Measurements from ENCODE around the gene GPC1.

Gene GPC1

DNA sequence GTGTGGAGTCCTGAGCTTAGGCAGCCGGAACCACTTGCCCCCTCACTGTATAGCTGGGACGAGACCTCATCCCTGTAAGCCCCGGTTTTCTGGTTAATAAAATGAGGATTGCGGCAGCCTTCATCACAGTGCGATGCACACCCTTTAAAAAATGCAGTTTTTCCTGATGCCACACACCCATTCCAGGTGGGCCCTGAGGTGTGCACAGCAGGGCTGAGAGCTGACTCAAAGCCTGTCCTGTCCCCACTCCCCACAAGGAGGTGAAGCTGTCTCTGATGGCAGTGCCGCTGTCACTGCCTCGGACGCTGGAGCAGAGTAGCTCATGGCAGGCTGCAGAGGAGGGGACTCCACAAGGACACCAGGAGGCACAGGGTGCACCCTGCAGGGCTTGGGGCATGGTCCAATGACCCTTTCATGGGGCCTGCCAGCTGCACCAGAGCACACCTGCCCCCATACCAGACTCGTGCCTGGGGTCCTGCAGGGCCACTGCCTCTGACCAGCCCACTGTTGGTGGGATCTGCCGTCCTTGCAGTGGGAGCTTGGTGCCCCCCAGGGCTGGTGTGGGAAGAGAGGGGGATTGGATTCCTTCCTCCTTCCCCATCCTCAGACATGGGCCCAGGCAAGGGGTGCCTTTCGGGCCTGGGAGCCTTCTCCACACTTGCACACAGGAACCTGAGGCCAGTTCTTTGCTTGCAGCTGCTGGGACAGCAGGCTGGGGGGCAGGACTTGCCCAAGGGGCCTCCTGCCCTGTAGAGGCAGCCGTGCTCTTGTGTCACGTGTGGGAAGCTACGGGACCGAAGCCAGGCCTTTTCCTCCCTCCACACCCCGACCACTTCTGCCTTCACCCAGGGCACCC is 22.8 kb downstream of the GPC1 start:
- DNase-seq (ENCODE audit: low spot score) = no peak

DNA sequence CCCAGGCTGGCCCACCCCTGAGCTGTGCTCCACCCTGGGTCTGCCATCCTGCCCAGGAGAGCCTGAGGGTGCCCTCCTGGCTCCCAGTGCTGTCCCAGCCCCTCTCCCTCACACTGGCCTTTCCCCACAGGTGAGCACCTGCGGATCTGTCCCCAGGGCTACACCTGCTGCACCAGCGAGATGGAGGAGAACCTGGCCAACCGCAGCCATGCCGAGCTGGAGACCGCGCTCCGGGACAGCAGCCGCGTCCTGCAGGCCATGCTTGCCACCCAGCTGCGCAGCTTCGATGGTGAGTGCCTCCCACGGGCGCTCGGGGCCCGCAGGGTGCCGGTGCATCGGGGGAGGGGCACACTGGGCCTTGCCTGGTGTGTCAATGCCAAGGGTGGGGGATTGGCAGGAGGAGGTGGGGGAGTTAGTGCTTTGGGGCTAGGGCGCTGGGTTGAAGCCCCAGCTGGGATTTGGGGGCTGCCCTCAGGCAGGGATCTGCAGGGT is 23.5 kb downstream of the GPC1 start:
- DNase-seq (ENCODE audit: low spot score) = no peak

DNA sequence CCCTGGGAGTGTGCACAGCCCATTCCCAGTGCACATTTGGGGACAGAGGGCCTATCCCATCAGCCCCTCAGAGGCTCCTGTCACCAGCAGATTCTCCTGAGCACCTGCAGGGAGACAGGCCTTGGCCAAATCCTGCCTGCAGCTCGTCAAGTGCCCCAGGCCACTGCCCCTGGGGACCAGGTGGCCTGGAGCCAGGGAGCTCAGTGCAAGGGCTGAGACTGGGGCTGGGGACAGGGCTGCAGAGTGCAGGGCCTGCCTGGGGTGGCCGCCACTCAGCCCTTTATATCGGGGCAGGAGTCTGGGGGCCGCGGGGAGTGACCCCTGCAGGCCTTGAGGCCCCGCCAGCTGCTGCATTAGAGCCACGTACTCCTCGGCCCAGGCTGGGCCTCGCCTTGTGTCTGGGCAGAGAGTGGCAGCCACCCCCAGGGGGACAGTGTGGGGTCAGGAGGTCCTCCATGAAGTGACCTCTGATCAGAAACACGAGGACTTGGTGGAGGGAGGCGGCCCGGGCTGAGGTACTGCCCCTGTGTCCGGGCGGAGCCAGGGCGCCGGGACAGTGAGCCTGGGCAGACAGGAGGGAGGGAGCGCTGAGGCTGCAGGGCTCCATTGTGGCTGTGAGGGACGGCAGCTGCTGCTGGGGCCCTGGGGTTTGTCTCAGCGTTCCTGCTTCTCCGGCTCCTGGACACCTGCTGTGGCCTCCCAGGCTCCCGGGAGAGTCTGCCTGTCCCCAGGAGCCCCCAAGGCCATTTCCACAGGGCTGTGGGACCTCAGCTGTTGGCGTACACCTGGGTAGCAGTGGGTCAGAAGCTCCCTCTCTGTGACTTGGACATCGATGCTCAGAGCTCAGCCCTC is 24.2 kb downstream of the GPC1 start:
- DNase-seq (ENCODE audit: low spot score) = no peak

DNA sequence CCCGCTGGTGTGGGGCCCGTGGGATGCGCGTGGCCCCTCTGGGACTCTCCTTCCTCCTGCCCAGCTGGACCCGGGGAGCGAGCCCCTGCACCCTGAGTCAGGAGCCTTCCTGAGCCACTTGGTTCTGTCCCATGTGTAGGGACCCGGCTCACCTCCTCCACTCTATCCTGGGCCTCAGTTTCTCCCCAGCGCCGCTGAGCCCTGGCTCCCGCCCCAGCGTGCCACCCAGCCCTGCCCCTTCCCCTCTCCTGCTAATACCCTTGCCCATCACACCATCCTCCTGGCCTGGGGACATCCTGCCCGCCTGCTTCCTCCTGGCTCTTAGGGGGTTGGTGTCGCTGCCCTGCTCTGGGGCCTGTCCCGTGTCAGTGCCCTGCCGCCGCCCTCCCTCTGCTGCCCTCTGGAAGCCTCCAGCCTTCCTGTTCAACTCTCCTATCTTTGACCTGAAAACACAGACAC is 24.8 kb downstream of the GPC1 start:
- no peak for DNase-seq (ENCODE audit: low spot score)

GRCh38 chr2:240460781-240461431 is 25.4 kb downstream of the GPC1 start:
- peak; percentile 42 for DNase-seq (ENCODE audit: low spot score)

DNA sequence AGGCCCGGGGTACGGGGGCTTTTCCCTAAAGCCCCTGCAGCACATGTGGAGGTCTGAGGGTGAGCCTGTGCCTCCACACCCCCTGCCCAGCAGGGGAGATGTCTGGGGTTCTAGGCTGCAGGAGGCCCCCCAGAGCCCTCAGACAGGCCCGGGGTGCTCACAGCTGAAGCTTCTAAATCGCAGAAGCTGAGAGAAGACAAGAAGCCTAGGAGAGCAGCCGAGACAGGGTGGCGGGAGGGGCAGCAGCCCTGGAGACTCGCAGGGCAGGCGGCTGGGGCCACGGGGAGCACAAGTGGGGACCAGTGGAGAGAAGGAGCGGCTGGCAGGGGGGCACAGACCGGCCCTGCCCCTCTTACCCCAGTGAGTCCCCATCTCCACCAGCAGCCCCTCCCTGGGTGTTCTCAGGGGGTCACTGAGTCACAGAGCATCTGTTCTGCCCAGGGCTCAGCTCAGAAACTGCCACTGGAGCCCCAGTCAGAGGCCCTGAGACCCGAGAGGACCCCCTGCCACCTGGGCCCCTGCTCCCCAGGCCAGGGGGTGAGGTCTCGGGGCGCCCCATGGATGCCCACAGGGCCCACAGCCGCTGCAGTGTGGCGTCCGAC is 26.1 kb downstream of the GPC1 start:
- DNase-seq (ENCODE audit: low spot score) = peak; percentile 11

DNA sequence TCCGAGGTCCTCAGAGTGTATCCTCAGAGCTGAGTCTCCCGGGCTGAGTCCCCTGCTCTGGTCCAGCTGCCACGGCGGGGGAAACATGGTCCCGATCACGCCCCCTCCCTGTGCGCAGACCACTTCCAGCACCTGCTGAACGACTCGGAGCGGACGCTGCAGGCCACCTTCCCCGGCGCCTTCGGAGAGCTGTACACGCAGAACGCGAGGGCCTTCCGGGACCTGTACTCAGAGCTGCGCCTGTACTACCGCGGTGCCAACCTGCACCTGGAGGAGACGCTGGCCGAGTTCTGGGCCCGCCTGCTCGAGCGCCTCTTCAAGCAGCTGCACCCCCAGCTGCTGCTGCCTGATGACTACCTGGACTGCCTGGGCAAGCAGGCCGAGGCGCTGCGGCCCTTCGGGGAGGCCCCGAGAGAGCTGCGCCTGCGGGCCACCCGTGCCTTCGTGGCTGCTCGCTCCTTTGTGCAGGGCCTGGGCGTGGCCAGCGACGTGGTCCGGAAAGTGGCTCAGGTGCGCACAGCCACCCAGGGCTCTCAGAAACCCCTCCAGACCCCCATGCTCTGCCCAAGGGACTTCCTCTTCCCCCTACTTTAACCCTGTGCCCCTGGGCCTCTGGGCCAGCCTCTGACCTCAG is 26.7 kb downstream of the GPC1 start:
- DNase-seq (ENCODE audit: low spot score) = peak; percentile 6

DNA sequence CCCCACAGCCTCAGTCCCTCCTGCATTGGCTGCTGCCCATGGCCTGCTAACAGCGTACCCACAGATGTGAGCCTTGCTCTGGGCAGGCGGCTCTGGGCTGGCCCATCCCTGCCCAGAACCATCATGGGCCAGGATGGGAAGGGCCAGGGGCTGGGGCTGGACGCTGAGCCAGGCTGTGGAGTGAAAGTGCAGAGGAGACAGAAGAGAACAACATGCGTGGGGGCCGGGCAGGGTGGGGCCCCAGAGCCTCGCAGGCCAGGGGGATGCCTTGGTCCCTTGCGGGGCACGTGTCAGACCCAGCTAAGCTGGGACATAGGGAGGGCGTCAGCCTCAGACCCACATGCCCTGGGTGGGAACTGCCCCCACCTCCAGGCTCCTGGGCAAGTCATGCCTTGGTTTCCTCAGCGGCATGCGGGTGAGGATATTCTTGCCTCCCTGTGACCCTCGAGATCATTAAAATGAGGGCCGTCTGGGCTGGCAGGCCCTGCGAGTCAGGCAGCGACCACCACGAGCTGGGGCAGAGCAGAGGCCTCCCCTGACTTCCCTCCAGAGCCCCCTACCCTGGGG is 27.3 kb downstream of the GPC1 start:
- DNase-seq (ENCODE audit: low spot score) = peak; percentile 8

DNA sequence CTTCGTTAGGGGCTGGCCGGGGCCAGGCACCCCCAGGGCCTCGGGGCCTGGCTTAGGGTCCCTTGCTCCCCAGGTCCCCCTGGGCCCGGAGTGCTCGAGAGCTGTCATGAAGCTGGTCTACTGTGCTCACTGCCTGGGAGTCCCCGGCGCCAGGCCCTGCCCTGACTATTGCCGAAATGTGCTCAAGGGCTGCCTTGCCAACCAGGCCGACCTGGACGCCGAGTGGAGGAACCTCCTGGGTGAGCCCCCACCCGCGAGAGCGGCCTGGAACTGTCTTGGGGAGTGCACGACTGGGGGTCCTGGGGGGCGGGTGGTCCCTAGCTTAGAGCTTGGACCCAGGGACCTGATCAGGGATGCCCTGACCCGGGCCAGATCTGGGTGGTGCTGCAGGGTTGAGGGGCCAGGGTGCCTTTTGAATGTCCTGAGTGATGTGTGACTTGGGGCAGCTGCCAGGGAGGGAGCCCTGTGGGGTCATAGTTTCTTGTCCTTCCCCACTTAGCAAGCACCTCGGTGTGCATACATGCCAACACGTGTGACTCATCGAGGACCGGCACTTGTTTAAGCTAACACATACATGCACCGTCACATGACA is 27.9 kb downstream of the GPC1 start:
- DNase-seq (ENCODE audit: low spot score) = peak; percentile 9

GRCh38 chr2:240463866-240464481 is 28.5 kb downstream of the GPC1 start:
- DNase-seq (ENCODE audit: low spot score) = peak; percentile 9

DNA sequence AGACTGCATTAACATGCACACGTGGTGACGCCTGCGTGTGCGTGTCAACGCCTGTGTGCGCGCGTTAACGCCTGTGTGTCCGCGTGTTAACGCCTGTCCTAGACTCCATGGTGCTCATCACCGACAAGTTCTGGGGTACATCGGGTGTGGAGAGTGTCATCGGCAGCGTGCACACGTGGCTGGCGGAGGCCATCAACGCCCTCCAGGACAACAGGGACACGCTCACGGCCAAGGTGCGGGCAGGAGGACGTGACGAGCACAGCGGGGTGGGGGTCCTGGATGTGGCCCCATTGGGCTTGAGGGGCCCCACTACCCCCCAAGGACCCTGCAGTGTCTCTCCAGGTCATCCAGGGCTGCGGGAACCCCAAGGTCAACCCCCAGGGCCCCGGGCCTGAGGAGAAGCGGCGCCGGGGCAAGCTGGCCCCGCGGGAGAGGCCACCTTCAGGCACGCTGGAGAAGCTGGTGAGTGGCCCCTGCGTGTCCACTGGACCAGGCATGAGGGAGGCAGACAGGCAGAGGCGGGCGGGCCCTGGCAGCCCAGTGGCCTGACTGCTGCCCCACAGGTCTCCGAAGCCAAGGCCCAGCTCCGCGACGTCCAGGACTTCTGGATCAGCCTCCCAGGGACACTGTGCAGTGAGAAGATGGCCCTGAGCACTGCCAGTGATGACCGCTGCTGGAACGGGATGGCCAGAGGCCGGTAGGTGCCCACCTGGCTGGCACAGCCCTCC is 29.2 kb downstream of the GPC1 start:
- DNase-seq (ENCODE audit: low spot score) = peak; percentile 11

DNA sequence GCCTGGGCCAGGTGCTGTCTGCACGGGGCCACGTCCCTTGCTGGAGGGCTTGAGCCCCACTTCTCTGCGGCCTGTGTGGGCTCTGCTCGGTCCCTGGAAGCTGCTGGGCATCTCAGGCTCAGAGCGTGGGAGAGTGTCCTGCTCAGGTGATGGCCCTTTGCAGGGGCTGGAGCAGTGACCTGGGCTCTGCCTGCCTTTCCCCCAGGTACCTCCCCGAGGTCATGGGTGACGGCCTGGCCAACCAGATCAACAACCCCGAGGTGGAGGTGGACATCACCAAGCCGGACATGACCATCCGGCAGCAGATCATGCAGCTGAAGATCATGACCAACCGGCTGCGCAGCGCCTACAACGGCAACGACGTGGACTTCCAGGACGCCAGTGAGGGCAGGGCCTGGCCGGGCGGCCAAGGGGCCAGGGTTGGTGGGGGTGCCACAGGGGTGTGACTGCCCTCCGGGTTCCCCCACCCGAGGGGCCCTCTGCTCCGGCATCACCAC is 29.9 kb downstream of the GPC1 start:
- peak; percentile 6 for DNase-seq (ENCODE audit: low spot score)

GRCh38 chr2:240465765-240466578 is 30.5 kb downstream of the GPC1 start:
- peak; percentile 4 for DNase-seq (ENCODE audit: low spot score)

DNA sequence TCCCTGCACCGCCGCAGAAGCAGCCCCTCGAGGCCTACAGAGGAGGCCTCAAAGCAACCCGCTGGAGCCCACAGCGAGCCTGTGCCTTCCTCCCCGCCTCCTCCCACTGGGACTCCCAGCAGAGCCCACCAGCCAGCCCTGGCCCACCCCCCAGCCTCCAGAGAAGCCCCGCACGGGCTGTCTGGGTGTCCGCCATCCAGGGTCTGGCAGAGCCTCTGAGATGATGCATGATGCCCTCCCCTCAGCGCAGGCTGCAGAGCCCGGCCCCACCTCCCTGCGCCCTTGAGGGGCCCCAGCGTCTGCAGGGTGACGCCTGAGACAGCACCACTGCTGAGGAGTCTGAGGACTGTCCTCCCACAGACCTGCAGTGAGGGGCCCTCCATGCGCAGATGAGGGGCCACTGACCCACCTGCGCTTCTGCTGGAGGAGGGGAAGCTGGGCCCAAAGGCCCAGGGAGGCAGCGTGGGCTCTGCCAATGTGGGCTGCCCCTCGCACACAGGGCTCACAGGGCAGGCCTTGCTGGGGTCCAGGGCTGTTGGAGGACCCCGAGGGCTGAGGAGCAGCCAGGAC is 31.2 kb downstream of the GPC1 start:
- no peak for DNase-seq (ENCODE audit: low spot score)

DNA sequence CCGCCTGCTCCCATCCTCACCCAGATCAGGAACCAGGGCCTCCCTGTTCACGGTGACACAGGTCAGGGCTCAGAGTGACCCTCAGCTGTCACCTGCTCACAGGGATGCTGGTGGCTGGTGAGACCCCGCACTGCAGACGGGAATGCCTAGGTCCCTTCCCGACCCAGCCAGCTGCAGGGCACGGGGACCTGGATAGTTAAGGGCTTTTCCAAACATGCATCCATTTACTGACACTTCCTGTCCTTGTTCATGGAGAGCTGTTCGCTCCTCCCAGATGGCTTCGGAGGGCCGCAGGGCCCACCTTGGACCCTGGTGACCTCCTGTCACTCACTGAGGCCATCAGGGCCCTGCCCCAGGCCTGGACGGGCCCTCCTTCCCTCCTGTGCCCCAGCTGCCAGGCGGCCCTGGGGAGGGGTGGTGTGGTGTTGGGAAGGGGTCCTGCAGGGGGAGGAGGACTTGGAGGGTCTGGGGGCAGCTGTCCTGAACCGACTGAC is 31.7 kb downstream of the GPC1 start:
- DNase-seq (ENCODE audit: low spot score) = no peak

DNA sequence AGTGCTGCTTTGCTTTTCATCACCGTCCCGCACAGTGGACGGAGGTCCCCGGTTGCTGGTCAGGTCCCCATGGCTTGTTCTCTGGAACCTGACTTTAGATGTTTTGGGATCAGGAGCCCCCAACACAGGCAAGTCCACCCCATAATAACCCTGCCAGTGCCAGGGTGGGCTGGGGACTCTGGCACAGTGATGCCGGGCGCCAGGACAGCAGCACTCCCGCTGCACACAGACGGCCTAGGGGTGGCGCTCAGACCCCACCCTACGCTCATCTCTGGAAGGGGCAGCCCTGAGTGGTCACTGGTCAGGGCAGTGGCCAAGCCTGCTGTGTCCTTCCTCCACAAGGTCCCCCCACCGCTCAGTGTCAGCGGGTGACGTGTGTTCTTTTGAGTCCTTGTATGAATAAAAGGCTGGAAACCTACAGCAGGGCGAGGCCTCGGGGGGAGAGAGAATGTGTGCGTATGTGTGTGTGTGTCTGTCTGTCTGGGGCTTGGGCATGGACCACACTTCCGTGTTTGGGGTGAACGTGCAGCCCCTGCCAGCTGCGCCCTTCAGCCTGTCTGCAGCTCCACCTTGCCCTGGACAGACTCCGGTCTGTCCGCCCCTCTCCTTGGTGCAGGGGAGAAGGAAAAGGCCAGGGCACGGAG is 32.3 kb downstream of the GPC1 start:
- DNase-seq (ENCODE audit: low spot score) = no peak
